LHCN-M2 (cell line): ENCODE results near the gene LPXN. TPM values are rescaled to one million over a fixed set of nuclear protein-coding genes. Genes with fewer than 3 reads are reported as not detected.
A peak's percentile ranks its signal among the peaks of the same experiment; 100 is the strongest.

Source experiments
- DNase-seq: peaks from one replicate; pipeline ENCODE4 v3.0.0-alpha.2; 2012; ENCODE audit warnings: low read depth
- total RNA-seq: library from RNA; depleted of rRNA; stranded (reverse); fragments of >200 nt; gene quantifications from 2 replicates; pipeline ENCODE4 v1.2.3, GENCODE V29; 2014

Gene LPXN
- total RNA-seq, 1 experiment from 2014 or later, result 57.9 TPM

GRCh38 chr11:58524232-58525036 lies 51.2 kb downstream of the LPXN start:
- DNase-seq, result peak; percentile 72

- peak; percentile 59 for DNase-seq
These were observed 61.8 kb downstream of the LPXN start for GRCh38 chr11:58513747-58514367.

- DNase-seq, result no peak
These were observed 64.0 kb downstream of the LPXN start for GRCh38 chr11:58511636-58512035.

- DNase-seq, result no peak
These were observed 65.9 kb downstream of the LPXN start for GRCh38 chr11:58509748-58510147.

GRCh38 chr11:58508814-58509213 lies 66.8 kb downstream of the LPXN start:
- DNase-seq, result no peak

GRCh38 chr11:58508005-58508404 lies 67.7 kb downstream of the LPXN start, which contains the start of gene OR5B21:
Gene OR5B21, minus strand, starts transcription at chr11:58508105. Its CDS starts 0 bp downstream, at chr11:58508105.
- no peak for DNase-seq

- no peak for DNase-seq
These were observed 68.3 kb downstream of the LPXN start for GRCh38 chr11:58507355-58507754.

GRCh38 chr11:58506935-58507334 lies 68.7 kb downstream of the LPXN start:
- DNase-seq, result no peak

- no peak for DNase-seq
These were observed 69.8 kb downstream of the LPXN start for GRCh38 chr11:58505849-58506248.

- no peak for DNase-seq
These were observed 71.4 kb downstream of the LPXN start for GRCh38 chr11:58504232-58504631.

- no peak for DNase-seq
These were observed 72.2 kb downstream of the LPXN start for GRCh38 chr11:58503361-58503856.

- no peak for DNase-seq
These were observed 73.7 kb downstream of the LPXN start for GRCh38 chr11:58502004-58502403.

GRCh38 chr11:58498464-58498863 lies 77.2 kb downstream of the LPXN start:
- DNase-seq, result no peak

- no peak for DNase-seq
These were observed 77.7 kb downstream of the LPXN start for GRCh38 chr11:58497951-58498350.

GRCh38 chr11:58495906-58496305 lies 79.8 kb downstream of the LPXN start:
- DNase-seq, result peak; percentile 34

- no peak for DNase-seq
These were observed 81.6 kb downstream of the LPXN start for GRCh38 chr11:58494101-58494500.

- peak; percentile 54 for DNase-seq
These were observed 82.0 kb downstream of the LPXN start for GRCh38 chr11:58493676-58494075.

- DNase-seq, result no peak
These were observed 84.8 kb downstream of the LPXN start for GRCh38 chr11:58490827-58491226.

GRCh38 chr11:58487170-58487569 lies 88.5 kb downstream of the LPXN start:
- no peak for DNase-seq

GRCh38 chr11:58485961-58486360 lies 89.7 kb downstream of the LPXN start:
- DNase-seq, result no peak
